ENCODE results near the gene TUT7. TPM values are rescaled to one million over a fixed set of nuclear protein-coding genes. Genes with fewer than 3 reads are reported as not detected.
"Not testable (repeated sequence)": the region's sequence is repeated elsewhere in the genome, so short reads cannot be mapped to it uniquely, and the experiment has no call there.

The TUT7 gene, protein sequence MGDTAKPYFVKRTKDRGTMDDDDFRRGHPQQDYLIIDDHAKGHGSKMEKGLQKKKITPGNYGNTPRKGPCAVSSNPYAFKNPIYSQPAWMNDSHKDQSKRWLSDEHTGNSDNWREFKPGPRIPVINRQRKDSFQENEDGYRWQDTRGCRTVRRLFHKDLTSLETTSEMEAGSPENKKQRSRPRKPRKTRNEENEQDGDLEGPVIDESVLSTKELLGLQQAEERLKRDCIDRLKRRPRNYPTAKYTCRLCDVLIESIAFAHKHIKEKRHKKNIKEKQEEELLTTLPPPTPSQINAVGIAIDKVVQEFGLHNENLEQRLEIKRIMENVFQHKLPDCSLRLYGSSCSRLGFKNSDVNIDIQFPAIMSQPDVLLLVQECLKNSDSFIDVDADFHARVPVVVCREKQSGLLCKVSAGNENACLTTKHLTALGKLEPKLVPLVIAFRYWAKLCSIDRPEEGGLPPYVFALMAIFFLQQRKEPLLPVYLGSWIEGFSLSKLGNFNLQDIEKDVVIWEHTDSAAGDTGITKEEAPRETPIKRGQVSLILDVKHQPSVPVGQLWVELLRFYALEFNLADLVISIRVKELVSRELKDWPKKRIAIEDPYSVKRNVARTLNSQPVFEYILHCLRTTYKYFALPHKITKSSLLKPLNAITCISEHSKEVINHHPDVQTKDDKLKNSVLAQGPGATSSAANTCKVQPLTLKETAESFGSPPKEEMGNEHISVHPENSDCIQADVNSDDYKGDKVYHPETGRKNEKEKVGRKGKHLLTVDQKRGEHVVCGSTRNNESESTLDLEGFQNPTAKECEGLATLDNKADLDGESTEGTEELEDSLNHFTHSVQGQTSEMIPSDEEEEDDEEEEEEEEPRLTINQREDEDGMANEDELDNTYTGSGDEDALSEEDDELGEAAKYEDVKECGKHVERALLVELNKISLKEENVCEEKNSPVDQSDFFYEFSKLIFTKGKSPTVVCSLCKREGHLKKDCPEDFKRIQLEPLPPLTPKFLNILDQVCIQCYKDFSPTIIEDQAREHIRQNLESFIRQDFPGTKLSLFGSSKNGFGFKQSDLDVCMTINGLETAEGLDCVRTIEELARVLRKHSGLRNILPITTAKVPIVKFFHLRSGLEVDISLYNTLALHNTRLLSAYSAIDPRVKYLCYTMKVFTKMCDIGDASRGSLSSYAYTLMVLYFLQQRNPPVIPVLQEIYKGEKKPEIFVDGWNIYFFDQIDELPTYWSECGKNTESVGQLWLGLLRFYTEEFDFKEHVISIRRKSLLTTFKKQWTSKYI (N-terminal part only)
- total RNA-seq: 10 to 100 TPM; 15.4 to 89.1 (median 38.6) TPM

DNA sequence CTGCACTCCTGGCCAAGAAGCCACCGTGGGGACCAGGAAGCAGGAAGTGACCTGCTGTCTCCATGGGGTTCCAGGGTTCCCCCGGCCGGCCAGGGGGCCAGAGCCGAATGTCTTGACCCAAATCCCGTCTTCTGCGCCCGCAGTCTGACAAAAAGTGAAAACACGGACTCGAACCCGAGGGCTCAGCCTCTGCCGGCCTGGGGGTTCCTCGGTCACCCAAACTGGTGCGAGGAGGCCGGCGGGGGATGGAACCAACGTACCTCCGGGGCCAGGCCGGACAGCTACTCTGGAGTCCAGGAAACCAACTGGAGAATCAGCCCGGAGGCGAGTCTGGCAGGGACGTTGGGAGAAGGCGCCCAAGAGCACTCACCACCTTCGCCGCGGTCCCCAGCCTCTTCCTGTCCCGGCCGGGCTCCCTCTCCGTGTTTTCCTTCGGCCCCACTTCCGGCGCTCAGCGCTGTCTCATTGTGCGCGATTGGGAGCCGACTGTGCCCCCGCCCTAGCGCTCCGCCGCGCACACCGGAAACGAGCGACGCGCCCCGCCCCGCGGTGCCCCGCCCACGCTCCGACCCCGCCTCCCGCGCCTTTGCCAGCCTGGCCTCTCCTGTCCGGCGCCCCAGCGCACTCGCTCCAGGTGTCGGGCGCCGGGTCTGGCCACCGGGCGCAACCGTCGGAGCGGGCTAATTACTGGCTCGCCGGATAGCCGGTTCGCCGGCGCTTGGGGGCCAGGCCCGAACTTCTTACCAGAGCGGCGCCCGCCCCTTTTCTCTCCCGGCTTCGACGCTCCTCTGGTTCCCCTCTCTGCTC lies at the start of gene TUT7:
TUT7 (minus strand) TSS at position 400 of the 807 bp plus-strand sequence. CDS start 1,211 bp downstream, outside the sequence.
- peaks cover 41 to 43% of the 10 kb centered on the region in 2 donors for H3K4me1 ChIP-seq

DNA sequence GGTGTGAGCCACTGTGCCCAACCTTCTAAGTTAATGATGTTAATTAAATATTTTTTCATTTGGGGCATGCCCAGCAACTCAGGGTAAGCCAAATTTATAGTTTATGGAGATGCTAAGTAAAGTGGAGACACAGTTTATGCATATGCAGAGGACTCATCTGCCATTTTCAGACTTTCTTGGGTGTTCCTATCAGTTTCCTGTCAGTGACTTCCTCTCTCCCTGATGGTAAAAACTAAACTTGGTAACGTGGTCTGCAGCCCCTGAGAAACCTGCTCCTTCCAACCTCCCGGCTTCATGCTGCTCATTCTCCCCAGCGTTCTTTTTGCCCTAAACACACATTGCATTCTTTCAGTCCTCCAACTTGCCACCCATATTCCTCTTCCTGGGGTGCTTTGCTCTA lies 48.4 kb upstream of the TUT7 start:
- Histone ChIP-seq H3K9me3 (no peaks in the 10 kb centered on the region), H3K4me1 (peaks cover 13 to 22% of the 10 kb centered on the region in 2 donors), H3K27me3 (no peaks in the 10 kb centered on the region), H3K36me3 (no peaks in the 10 kb centered on the region), H3K4me3 (no peak overlapping the region), H3K27ac (no peak overlapping the region)
- intact Hi-C loops (cut with DNase I; ENCODE audit: low total_unique reads) (no loop called here), in situ Hi-C loops (cut with MboI; ENCODE audit: low sequenced_read_pairs in 4 of 4) (loop anchor here in 2 of 4 donors (25.0 kb wide), 1 partner anchor 1260 kb away; no protein-coding TSS in a partner anchor)
- DNase-seq (no peak), ATAC-seq (no peak)
- TF ChIP-seq, protein P1, sequence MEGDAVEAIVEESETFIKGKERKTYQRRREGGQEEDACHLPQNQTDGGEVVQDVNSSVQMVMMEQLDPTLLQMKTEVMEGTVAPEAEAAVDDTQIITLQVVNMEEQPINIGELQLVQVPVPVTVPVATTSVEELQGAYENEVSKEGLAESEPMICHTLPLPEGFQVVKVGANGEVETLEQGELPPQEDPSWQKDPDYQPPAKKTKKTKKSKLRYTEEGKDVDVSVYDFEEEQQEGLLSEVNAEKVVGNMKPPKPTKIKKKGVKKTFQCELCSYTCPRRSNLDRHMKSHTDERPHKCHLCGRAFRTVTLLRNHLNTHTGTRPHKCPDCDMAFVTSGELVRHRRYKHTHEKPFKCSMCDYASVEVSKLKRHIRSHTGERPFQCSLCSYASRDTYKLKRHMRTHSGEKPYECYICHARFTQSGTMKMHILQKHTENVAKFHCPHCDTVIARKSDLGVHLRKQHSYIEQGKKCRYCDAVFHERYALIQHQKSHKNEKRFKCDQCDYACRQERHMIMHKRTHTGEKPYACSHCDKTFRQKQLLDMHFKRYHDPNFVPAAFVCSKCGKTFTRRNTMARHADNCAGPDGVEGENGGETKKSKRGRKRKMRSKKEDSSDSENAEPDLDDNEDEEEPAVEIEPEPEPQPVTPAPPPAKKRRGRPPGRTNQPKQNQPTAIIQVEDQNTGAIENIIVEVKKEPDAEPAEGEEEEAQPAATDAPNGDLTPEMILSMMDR (IDR thresholded peaks at IDR 0.05 in 4 of 5, conservative IDR thresholded peaks at IDR 0.05 in 1 of 5): no peak
- TF ChIP-seq POLR2A (IDR thresholded peaks at IDR 0.05): no peak

More for the DNA sequence above, at the start of gene TUT7:
- Histone ChIP-seq H3K4me3 (peak within 1 kb of the TSS; percentile 84 to 99 (median 92)), H3K27ac (peak within 1 kb of the TSS; percentile 94 to 99 (median 96)), H3K9me3 (no peaks in the 10 kb centered on the region), H3K27me3 (no peaks in the 10 kb centered on the region), H3K36me3 (no peaks in the 10 kb centered on the region)
- in situ Hi-C loops (cut with MboI; ENCODE audit: low sequenced_read_pairs in 4 of 4) (no loop called here), intact Hi-C loops (cut with DNase I; ENCODE audit: low total_unique reads) (loop anchor here (1.0 to 10.0 kb wide), 3 partner anchors 45 to 409 kb away; partner anchors contain the start of genes ISCA1 and NAA35)
- TF ChIP-seq, protein P1 (IDR thresholded peaks at IDR 0.05 in 4 of 5, conservative IDR thresholded peaks at IDR 0.05 in 1 of 5): no peak
- TF ChIP-seq POLR2A (IDR thresholded peaks at IDR 0.05): peak; percentile 83 to 90
- ATAC-seq (peak; percentile 91 to 93), DNase-seq (peak; percentile 90 to 94)

DNA sequence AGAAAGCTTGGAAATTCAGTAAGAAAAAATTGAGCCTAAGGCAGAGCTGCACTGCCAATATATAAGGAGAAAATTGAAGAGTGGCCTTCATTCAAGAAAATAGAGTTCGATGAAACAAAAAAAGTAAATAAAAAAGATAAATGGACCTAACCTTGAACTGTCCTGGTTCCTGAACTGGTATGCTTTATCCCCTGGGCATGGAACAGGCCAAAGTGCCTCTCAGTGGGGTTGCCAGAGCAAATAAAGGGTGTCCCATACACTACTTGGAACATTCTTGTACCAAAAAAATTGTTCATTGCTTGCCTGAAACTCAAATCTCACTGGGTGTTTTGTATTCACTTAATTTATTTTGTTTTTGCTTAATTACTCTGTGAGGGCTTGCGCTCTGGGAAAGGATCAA lies 42.2 kb upstream of the TUT7 start:
- H3K4me3 ChIP-seq: no peak overlapping the region
- no peak overlapping the region for H3K27ac ChIP-seq
- intact Hi-C loops (cut with DNase I; ENCODE audit: low total_unique reads) (no loop called here), in situ Hi-C loops (cut with MboI; ENCODE audit: low sequenced_read_pairs in 4 of 4) (no loop called here)
- no peaks in the 10 kb centered on the region for H3K27me3 ChIP-seq
- DNase-seq (no peak), ATAC-seq (no peak)
- no peaks in the 10 kb centered on the region for H3K9me3 ChIP-seq
- H3K4me1 ChIP-seq: no peaks in the 10 kb centered on the region
- H3K36me3 ChIP-seq: no peaks in the 10 kb centered on the region
- TF ChIP-seq, protein P1 (IDR thresholded peaks at IDR 0.05 in 4 of 5, conservative IDR thresholded peaks at IDR 0.05 in 1 of 5): no peak
- TF ChIP-seq POLR2A (IDR thresholded peaks at IDR 0.05): no peak

DNA sequence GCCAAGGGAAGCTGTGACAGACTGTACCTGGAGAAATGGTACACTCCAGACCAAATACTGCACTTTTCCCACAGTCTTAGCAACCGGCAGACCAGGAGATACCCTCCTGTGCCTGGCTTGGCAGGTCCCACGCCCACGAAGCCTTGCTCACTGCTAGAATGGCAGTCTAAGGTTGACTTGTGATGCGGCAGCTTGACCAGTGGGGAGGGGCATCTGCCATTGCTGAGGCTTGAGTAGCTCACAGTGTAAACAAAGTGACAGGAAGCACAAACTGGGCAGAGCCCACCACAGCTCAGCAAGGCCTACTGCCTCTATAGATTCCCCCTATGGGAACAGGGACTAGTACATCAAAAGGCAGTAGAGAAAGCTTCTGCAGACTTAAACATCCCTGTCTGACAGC lies 36.0 kb upstream of the TUT7 start:
- ATAC-seq; H3K4me3 ChIP-seq; H3K4me1 ChIP-seq; in situ Hi-C loops (cut with MboI; ENCODE audit: low sequenced_read_pairs in 4 of 4); intact Hi-C loops (cut with DNase I; ENCODE audit: low total_unique reads); H3K27me3 ChIP-seq; H3K27ac ChIP-seq; H3K36me3 ChIP-seq; H3K9me3 ChIP-seq; DNase-seq: not testable (repeated sequence)
